ENCODE data around the gene EAF1. TPM values are rescaled to one million over a fixed set of nuclear protein-coding genes. Genes with fewer than 3 reads are reported as not detected.
A peak's percentile ranks its signal among the peaks of the same experiment; 100 is the strongest.

EAF1 gene
- total RNA-seq, 2 donors from 2014 or later: 24.9 to 28.0 TPM

DNA sequence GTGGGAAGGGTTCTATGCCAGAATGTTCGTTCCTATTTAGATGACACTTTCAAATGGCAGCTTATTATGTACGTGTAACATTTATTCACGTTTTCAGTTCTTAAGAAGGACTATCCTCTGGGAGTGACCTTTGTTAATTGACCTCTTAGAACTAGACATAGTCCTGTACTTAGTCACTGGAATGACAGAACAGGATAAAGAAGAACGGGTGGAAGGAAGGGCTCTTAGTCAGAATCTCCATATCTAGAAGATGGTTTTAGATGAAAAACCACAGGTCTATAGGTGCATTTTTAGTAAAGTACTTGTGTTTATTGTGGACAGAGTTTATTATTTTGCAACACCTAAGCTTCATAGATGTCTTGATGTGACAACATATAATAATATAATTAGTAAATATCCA is 6.5 kb upstream of the EAF1 start:
- Histone ChIP-seq H3K9ac (ENCODE audit: low read depth in 2 of 2, low read length in 2 of 2) (no peak overlapping the region), H3K27me3 (no peaks in the 10 kb centered on the region), H3K4me3 (no peak overlapping the region), H3K36me3 (no peaks in the 10 kb centered on the region), H3K9me3 (no peaks in the 10 kb centered on the region), H3K4me1 (no peaks in the 10 kb centered on the region), H3K27ac (no peak overlapping the region)
- TF ChIP-seq, protein P1, sequence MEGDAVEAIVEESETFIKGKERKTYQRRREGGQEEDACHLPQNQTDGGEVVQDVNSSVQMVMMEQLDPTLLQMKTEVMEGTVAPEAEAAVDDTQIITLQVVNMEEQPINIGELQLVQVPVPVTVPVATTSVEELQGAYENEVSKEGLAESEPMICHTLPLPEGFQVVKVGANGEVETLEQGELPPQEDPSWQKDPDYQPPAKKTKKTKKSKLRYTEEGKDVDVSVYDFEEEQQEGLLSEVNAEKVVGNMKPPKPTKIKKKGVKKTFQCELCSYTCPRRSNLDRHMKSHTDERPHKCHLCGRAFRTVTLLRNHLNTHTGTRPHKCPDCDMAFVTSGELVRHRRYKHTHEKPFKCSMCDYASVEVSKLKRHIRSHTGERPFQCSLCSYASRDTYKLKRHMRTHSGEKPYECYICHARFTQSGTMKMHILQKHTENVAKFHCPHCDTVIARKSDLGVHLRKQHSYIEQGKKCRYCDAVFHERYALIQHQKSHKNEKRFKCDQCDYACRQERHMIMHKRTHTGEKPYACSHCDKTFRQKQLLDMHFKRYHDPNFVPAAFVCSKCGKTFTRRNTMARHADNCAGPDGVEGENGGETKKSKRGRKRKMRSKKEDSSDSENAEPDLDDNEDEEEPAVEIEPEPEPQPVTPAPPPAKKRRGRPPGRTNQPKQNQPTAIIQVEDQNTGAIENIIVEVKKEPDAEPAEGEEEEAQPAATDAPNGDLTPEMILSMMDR (IDR thresholded peaks at IDR 0.05): no peak
- intact Hi-C loops (cut with DNase I): loop anchor here (10.0 kb wide), 1 partner anchor 766 kb away; the partner anchor contains the start of gene CCDC174
- no peak for DNase-seq

- DNase-seq: no peak
- Histone ChIP-seq H3K9me3 (no peaks in the 10 kb centered on the region), H3K27me3 (no peaks in the 10 kb centered on the region), H3K4me1 (peaks cover 6% of the 10 kb centered on the region), H3K4me3 (peak overlapping the region; percentile 91), H3K9ac (ENCODE audit: low read depth in 2 of 2, low read length in 2 of 2) (peak overlapping the region; percentile 92), H3K27ac (no peak overlapping the region), H3K36me3 (peaks cover 4% of the 10 kb centered on the region)
- TF ChIP-seq, protein P1 (IDR thresholded peaks at IDR 0.05): no peak
- intact Hi-C loops (cut with DNase I): loop anchor here (10.0 kb wide), 1 partner anchor 772 kb away; the partner anchor contains the start of gene CCDC174
These were observed 749 bp upstream of the EAF1 start for GRCh38 chr3:15426579-15427118.

DNA sequence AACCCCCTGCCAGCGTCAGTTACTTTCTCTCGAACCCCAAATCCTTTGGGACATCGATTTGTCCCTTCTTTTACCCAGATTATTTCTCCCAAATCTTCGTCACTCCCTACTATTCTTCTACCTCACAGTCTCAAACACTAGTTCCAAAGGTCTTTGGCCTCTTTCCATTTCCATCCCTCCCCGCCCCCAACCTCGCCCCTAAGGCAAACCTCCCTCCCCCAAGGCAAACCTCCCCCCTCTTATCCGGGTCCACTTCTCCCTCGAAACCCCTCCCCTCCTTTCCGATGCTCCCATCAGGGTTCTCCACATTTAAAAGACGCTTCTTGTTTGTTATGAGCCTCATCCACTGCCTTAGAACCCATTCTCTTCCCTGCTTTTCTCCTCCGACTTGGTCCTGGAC is 583 bp downstream of the EAF1 start:
- peaks cover 6% of the 10 kb centered on the region for H3K4me1 ChIP-seq
- no peaks in the 10 kb centered on the region for H3K9me3 ChIP-seq
- H3K27me3 ChIP-seq: no peaks in the 10 kb centered on the region
- peak overlapping the region; percentile 80 for H3K27ac ChIP-seq
- intact Hi-C loops (cut with DNase I): loop anchor here (10.0 kb wide), 1 partner anchor 773 kb away; the partner anchor contains the start of gene CCDC174
- peak; percentile 73 for DNase-seq
- peak overlapping the region; percentile 92 for H3K9ac ChIP-seq (ENCODE audit: low read depth in 2 of 2, low read length in 2 of 2)
- H3K36me3 ChIP-seq: peaks cover 11% of the 10 kb centered on the region
- peak overlapping the region; percentile 91 for H3K4me3 ChIP-seq
- TF ChIP-seq, protein P1 (IDR thresholded peaks at IDR 0.05): no peak

DNA sequence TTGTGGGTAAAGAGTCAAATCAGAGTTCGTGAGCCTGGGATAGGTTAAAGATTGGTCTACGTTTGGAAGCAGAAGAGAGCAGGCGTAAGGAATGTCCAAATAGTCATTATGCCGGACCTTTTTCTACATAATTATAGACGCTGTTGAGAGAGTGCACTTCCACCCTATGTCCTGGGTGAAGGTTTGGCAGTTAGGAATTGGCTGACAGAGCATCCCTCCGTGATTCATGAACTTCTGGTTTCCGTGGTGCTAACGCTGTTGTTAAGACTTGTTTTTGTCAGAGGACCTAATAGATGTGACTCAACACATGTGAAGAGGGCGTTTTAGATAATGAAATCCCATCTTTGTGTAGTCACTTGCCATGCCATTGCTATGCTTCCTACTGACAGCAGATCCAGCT is 1.1 kb downstream of the EAF1 start:
- H3K9me3 ChIP-seq: no peaks in the 10 kb centered on the region
- H3K9ac ChIP-seq (ENCODE audit: low read depth in 2 of 2, low read length in 2 of 2): peak overlapping the region in 1 of 2 donors; percentile 92
- no peaks in the 10 kb centered on the region for H3K27me3 ChIP-seq
- peaks cover 6% of the 10 kb centered on the region for H3K4me1 ChIP-seq
- peak overlapping the region; percentile 91 for H3K4me3 ChIP-seq
- H3K36me3 ChIP-seq: peaks cover 11% of the 10 kb centered on the region
- H3K27ac ChIP-seq: no peak overlapping the region
- intact Hi-C loops (cut with DNase I): loop anchor here (10.0 kb wide), 1 partner anchor 774 kb away; the partner anchor contains the start of gene CCDC174
- DNase-seq: no peak
- TF ChIP-seq, protein P1 (IDR thresholded peaks at IDR 0.05): no peak

- H3K9me3 ChIP-seq: no peaks in the 10 kb centered on the region
- no peak overlapping the region for H3K9ac ChIP-seq (ENCODE audit: low read depth in 2 of 2, low read length in 2 of 2)
- TF ChIP-seq, protein P1 (IDR thresholded peaks at IDR 0.05): no peak
- no peak overlapping the region for H3K27ac ChIP-seq
- no peaks in the 10 kb centered on the region for H3K27me3 ChIP-seq
- H3K36me3 ChIP-seq: peaks cover 11% of the 10 kb centered on the region
- no peak overlapping the region for H3K4me3 ChIP-seq
- intact Hi-C loops (cut with DNase I): loop anchor here (10.0 kb wide), 1 partner anchor 774 kb away; the partner anchor contains the start of gene CCDC174
- DNase-seq: no peak
- H3K4me1 ChIP-seq: peaks cover 6% of the 10 kb centered on the region
These were observed 1.7 kb downstream of the EAF1 start for GRCh38 chr3:15429080-15429479.
